ENCODE data around the gene CTNNBL1.

The CTNNBL1 gene

GRCh38 chr20:37808233-37809070 is 114.6 kb downstream of the CTNNBL1 start:
- no peak for DNase-seq (ENCODE audit: low read depth in 1 of 2, low spot score in 1 of 2)

- no peak for DNase-seq (ENCODE audit: low read depth in 1 of 2, low spot score in 1 of 2)
These were observed 116.2 kb downstream of the CTNNBL1 start for GRCh38 chr20:37810027-37810426.

- no peak for DNase-seq (ENCODE audit: low read depth in 1 of 2, low spot score in 1 of 2)
These were observed 122.2 kb downstream of the CTNNBL1 start for GRCh38 chr20:37816003-37816402.

GRCh38 chr20:37816726-37817125 is 122.9 kb downstream of the CTNNBL1 start:
- no peak for DNase-seq (ENCODE audit: low read depth in 1 of 2, low spot score in 1 of 2)

GRCh38 chr20:37821696-37822095 is 127.9 kb downstream of the CTNNBL1 start:
- DNase-seq (ENCODE audit: low read depth in 1 of 2, low spot score in 1 of 2) = no peak

- no peak for DNase-seq (ENCODE audit: low read depth in 1 of 2, low spot score in 1 of 2)
These were observed 128.3 kb downstream of the CTNNBL1 start for GRCh38 chr20:37822141-37822601.

GRCh38 chr20:37823296-37823980 is 129.6 kb downstream of the CTNNBL1 start:
- DNase-seq (ENCODE audit: low read depth in 1 of 2, low spot score in 1 of 2) = no peak

GRCh38 chr20:37827605-37828004 is 133.8 kb downstream of the CTNNBL1 start:
- DNase-seq (ENCODE audit: low read depth in 1 of 2, low spot score in 1 of 2) = no peak

GRCh38 chr20:37828684-37829083 is 134.9 kb downstream of the CTNNBL1 start:
- no peak for DNase-seq (ENCODE audit: low read depth in 1 of 2, low spot score in 1 of 2)

- no peak for DNase-seq (ENCODE audit: low read depth in 1 of 2, low spot score in 1 of 2)
These were observed 135.3 kb downstream of the CTNNBL1 start for GRCh38 chr20:37829128-37829527.

GRCh38 chr20:37833221-37833896 is 139.5 kb downstream of the CTNNBL1 start:
- DNase-seq (ENCODE audit: low read depth in 1 of 2, low spot score in 1 of 2) = no peak

GRCh38 chr20:37836926-37837325 is 143.1 kb downstream of the CTNNBL1 start:
- DNase-seq (ENCODE audit: low read depth in 1 of 2, low spot score in 1 of 2) = no peak

- DNase-seq (ENCODE audit: low read depth in 1 of 2, low spot score in 1 of 2) = no peak
These were observed 144.1 kb downstream of the CTNNBL1 start for GRCh38 chr20:37837924-37838323.

- no peak for DNase-seq (ENCODE audit: low read depth in 1 of 2, low spot score in 1 of 2)
These were observed 145.1 kb downstream of the CTNNBL1 start for GRCh38 chr20:37838769-37839431.

- no peak for DNase-seq (ENCODE audit: low read depth in 1 of 2, low spot score in 1 of 2)
These were observed 145.6 kb downstream of the CTNNBL1 start for GRCh38 chr20:37839432-37839827.

- DNase-seq (ENCODE audit: low read depth in 1 of 2, low spot score in 1 of 2) = no peak
These were observed 146.1 kb downstream of the CTNNBL1 start for GRCh38 chr20:37839955-37840354.

- no peak for DNase-seq (ENCODE audit: low read depth in 1 of 2, low spot score in 1 of 2)
These were observed 147.6 kb downstream of the CTNNBL1 start for GRCh38 chr20:37841389-37841788.

GRCh38 chr20:37841971-37842370 is 148.1 kb downstream of the CTNNBL1 start:
- DNase-seq (ENCODE audit: low read depth in 1 of 2, low spot score in 1 of 2) = no peak

- DNase-seq (ENCODE audit: low read depth in 1 of 2, low spot score in 1 of 2) = no peak
These were observed 151.4 kb downstream of the CTNNBL1 start for GRCh38 chr20:37845241-37845681.

GRCh38 chr20:37845878-37846277 is 152.0 kb downstream of the CTNNBL1 start:
- DNase-seq (ENCODE audit: low read depth in 1 of 2, low spot score in 1 of 2) = no peak

GRCh38 chr20:37846573-37846972 is 152.7 kb downstream of the CTNNBL1 start:
- no peak for DNase-seq (ENCODE audit: low read depth in 1 of 2, low spot score in 1 of 2)

Data from stimulated activated CD4-positive, alpha-beta T cell treated with anti-CD3 and anti-CD28 coated beads, Interleukin-15, amount 100 ng/mL, for 1 hour (primary cell).